Prostate gland (tissue), 2 donors: ENCODE measurements around the gene SERPINB12.

Experiments used
- CTCF ChIP-seq, 4 experiments: fragments of 200-600 bp in 2 of 4; fragments of 450-650 bp in 2 of 4; sonication (generic) in 2 of 4; IDR thresholded peaks; 1 replicate in 3 of 4; 2 replicates in 1 of 4; pipeline ENCODE4 v1.5.1; 2016 to 2019; ENCODE audit warnings: antibody characterized with exemption in 4 of 4, mild to moderate bottlenecking in 2 of 4, moderate library complexity in 2 of 4
- POLR2A ChIP-seq: fragments of 450-650 bp; IDR thresholded peaks from one replicate; pipeline ENCODE4 v1.6.1; 2016; ENCODE audit warnings: antibody characterized with exemption, mild to moderate bottlenecking

- TF ChIP-seq POLR2A, result no peak
- no peak for TF ChIP-seq CTCF (IDR thresholded peaks at IDR 0.05)
Measured at GRCh38 chr18:63606526-63606925, 64.4 kb downstream of the SERPINB12 start.
